Endothelial cell (in vitro differentiated cells): ENCODE results near the gene PTF1A. TPM values are rescaled to one million over a fixed set of nuclear protein-coding genes. Genes with fewer than 3 reads are reported as not detected.

Experiments
- DNase-seq: peaks from one replicate; pipeline ENCODE4 v3.0.0; 2021; ENCODE audit warnings: low spot score
- H3K27ac Mint-ChIP-seq: one replicate; pipeline ENCODE4 v1.8.0; 2021; ENCODE audit warnings: mixed read lengths, inconsistent platforms; ENCODE audit not compliant: unreplicated experiment
- H3K27me3 Mint-ChIP-seq: one replicate; pipeline ENCODE4 v1.8.0; 2021; ENCODE audit warnings: mild to moderate bottlenecking, moderate library complexity, mixed read lengths, inconsistent platforms; ENCODE audit not compliant: unreplicated experiment
- H3K36me3 Mint-ChIP-seq: one replicate; pipeline ENCODE4 v1.8.0; 2021; ENCODE audit warnings: mild to moderate bottlenecking, low read depth, mixed read lengths, inconsistent platforms; ENCODE audit not compliant: unreplicated experiment
- H3K4me1 Mint-ChIP-seq: one replicate; pipeline ENCODE4 v1.8.0; 2021; ENCODE audit warnings: mild to moderate bottlenecking, mixed read lengths, inconsistent platforms; ENCODE audit not compliant: unreplicated experiment
- H3K4me3 Mint-ChIP-seq: one replicate; pipeline ENCODE4 v1.8.0; 2021; ENCODE audit warnings: mild to moderate bottlenecking, mixed read lengths, inconsistent platforms; ENCODE audit not compliant: unreplicated experiment
- H3K9me3 Mint-ChIP-seq: one replicate; pipeline ENCODE4 v1.8.0; 2021; ENCODE audit warnings: mixed read lengths, inconsistent platforms; ENCODE audit not compliant: unreplicated experiment
- CTCF ChIP-seq: fragments of 200-600 bp; sonication (generic); IDR thresholded peaks from one replicate; pipeline ENCODE4 v1.5.0; 2021; ENCODE audit warnings: antibody characterized with exemption; ENCODE audit not compliant: unreplicated experiment
- total RNA-seq: library from RNA; stranded (reverse); fragmentation: NEBNext Ultra II Directional; extraction: Animal tissue kit (Norgen Biotek cat#: 25700); gene quantifications from one replicate; pipeline ENCODE4 v1.2.1, GENCODE V29; 2021; ENCODE audit not compliant: unreplicated experiment

The PTF1A gene
- total RNA-seq, 1 donor from 2014 or later = not detected

DNA sequence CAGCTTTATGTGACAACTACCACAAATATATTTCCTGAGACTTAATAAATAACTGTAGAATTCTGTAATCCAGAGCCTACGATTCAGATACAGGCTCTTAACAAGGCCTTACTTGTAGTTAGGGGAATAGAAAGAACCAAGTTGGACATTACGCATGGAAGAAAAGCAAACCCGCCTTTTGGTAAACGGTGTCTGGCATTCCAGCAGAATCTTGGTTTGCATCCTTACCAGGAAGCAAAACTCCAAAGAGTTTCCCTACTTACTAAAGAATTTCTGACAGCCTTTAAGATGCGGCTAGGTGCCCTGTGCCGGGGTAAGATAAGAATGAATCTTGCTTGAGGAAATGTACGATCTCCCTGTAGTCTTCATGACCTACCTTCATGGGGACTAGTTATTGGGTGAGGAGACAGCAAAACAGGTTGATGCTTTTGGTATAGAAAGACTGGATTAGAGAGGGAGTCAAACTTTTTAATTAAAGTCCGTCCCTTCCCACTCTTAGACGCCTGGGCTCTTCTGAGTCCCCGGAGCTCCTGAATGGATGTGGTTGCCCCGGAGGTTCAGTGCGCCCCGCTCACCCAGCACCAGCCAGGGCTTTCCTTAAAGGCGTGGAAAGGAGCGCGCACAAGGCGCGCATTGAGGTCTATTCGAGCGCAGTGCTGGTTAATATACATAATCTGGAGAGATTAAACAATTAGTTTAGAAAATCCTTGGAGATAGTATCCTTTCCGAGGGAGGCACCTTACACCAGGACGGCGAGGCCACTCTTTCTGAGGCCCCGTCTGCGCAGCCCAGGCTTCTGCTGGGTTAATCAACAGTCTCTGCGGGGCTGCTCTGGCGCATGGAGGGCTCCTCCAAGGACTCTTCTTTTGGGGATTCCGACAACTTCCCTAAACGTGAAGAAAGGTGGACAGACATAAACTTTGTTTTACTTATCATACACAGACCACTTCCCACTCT, 11.5 kb downstream of the PTF1A start:
- Mint-ChIP-seq H3K4me1 (peaks cover 6% of the 10 kb centered on the region), H3K27me3 (peaks cover 18% of the 10 kb centered on the region), H3K4me3 (no peak overlapping the region), H3K9me3 (no peaks in the 10 kb centered on the region), H3K36me3 (no peaks in the 10 kb centered on the region), H3K27ac (no peak overlapping the region)
- no peak for TF ChIP-seq CTCF
- DNase-seq = no peak

GRCh38 chr10:23204773-23205172, 12.7 kb downstream of the PTF1A start:
- no peak for DNase-seq
- no peaks in the 10 kb centered on the region for H3K36me3 Mint-ChIP-seq
- H3K27ac Mint-ChIP-seq = no peak overlapping the region
- no peak overlapping the region for H3K4me3 Mint-ChIP-seq
- peaks cover 5% of the 10 kb centered on the region for H3K4me1 Mint-ChIP-seq
- no peaks in the 10 kb centered on the region for H3K9me3 Mint-ChIP-seq
- no peak for TF ChIP-seq CTCF
- H3K27me3 Mint-ChIP-seq = peaks cover 16% of the 10 kb centered on the region

DNA sequence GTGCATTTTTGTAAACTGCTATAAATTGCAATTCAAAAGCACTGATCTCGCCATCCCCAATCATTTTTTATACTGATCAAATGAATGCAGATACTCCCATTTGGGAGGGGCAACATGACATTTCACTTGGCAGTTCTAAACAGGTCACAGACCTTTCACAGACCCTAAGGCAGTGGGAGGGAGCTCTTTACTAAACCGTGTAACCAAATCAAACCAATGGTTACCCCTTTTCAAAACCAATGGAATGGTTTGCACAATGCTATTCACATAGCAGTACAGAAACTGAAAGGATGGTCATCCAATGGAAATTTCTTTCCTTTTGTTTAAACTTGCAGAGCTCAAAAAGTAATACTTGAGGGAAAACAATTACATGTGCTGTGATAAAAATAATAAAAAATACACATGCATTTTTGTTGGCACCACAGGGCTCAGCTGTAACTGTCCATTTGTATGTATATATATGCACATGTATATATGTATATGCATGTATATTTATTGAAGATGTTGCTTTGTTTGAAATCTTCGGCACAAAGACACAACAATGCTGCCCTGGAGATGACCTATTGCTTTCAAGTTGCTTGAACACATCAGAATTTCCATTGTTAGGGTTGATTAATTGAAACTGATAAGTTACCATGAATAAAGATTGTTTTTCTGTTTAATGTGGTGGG, 14.0 kb downstream of the PTF1A start:
- Mint-ChIP-seq H3K4me1 (no peaks in the 10 kb centered on the region), H3K9me3 (no peaks in the 10 kb centered on the region), H3K27ac (no peak overlapping the region), H3K36me3 (no peaks in the 10 kb centered on the region), H3K27me3 (peaks cover 6% of the 10 kb centered on the region), H3K4me3 (no peak overlapping the region)
- DNase-seq = no peak
- TF ChIP-seq CTCF = no peak

- no peaks in the 10 kb centered on the region for H3K9me3 Mint-ChIP-seq
- H3K27me3 Mint-ChIP-seq = no peaks in the 10 kb centered on the region
- no peaks in the 10 kb centered on the region for H3K4me1 Mint-ChIP-seq
- H3K4me3 Mint-ChIP-seq = no peak overlapping the region
- TF ChIP-seq CTCF = no peak
- H3K36me3 Mint-ChIP-seq = no peaks in the 10 kb centered on the region
- no peak for DNase-seq
- no peak overlapping the region for H3K27ac Mint-ChIP-seq
Measured at GRCh38 chr10:23217471-23217870, 25.4 kb downstream of the PTF1A start.

GRCh38 chr10:23230582-23230981, 38.5 kb downstream of the PTF1A start:
- no peak for DNase-seq
- TF ChIP-seq CTCF = no peak
- Mint-ChIP-seq H3K36me3 (no peaks in the 10 kb centered on the region), H3K27ac (no peak overlapping the region), H3K4me3 (no peak overlapping the region), H3K27me3 (no peaks in the 10 kb centered on the region), H3K9me3 (no peaks in the 10 kb centered on the region), H3K4me1 (no peaks in the 10 kb centered on the region)
